DMS 273 (cell line): ENCODE measurements around the gene DENND1A.

Experiments used
- DNase-seq: peaks from one replicate; lab custom pipeline; 2025; ENCODE audit not compliant: unreplicated experiment; lab: John Stamatoyannopoulos, UW

DENND1A gene

GRCh38 chr9:123514766-123515165 is 415.2 kb downstream of the DENND1A start:
- DNase-seq = no peak

- no peak for DNase-seq
Observed at GRCh38 chr9:123513554-123513953, 416.4 kb downstream of the DENND1A start.

DNA sequence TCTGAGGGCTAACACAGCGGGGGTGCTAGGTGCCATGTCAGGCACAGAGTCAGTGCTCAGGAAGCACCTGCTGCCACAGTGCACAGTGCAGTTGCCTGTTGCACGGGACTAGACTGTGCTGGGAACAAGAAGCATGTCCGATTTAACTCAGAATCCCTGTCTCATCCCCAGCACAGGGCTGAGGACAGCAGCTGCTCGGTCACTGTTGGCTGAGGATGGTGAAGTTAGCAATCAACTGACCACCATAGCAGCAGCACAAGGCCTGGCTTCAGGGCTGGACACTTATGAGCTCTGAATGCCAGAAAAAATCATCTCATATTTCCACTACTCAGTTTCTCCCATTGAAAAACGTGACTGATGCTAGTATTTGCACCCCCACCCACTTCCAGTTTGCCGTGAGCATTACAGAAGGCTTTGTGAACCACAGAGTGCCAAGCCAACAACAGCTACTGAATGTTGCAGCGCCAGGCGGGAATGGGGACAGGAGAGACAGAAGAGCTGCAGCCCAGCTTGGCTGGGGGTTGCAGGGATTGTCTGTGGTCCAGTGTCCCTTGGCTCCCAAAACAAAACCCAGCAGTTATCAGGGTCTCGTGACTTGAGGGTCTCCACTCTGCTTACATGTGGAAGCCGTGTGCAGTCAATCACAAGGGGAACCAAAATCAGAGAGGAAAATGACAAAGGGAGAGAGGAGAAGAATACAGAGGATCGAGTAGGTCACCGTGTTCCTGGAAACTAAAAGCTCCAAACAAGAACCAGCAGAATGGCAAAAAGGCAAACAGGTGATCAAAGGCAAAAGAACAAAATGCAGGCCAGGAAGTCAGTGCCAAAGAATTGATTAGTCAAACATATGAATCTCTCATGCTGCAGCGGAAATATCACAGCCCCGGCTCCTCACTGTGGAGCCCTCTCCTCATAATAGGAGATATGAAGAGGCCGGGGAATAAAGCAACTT is 418.3 kb downstream of the DENND1A start:
- no peak for DNase-seq

DNA sequence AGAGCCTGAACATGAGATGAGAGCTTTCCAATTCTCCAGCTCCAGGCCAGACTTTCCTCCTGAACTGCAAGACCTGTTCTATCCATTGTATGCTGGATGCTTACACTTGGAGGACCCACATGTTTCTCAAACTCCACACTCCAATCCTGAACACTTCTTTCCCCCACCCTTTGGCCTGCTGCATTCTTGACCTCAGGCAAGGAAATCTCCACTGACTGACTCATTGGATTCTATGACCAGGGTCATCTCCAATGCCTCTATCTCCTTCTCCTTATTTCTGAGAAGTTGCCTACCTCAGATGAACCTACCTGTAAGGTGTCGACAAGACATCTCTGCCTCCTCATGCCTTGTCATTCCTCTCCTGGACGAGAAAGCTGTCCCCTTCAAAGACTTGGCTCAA is 420.3 kb downstream of the DENND1A start:
- DNase-seq = no peak

DNA sequence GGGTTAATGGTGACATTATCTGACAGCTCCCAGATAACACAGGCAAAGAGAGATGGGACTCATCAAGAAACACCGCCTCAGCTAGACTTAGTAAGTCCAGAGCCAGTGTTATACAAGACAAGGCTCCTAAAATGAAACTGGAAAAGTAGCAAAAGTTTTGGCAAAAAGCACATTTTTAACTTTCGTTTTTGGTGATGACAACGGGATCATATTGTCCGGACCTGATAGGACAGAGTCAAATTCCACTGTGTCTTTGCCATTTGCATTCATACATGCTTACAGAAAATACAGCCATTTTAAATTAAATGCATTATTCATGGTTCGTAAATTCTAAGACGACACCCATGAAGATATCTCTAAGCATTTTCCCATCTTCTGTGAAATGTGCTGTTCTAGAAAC is 421.9 kb downstream of the DENND1A start:
- no peak for DNase-seq

GRCh38 chr9:123505496-123505895 is 424.4 kb downstream of the DENND1A start:
- no peak for DNase-seq

DNA sequence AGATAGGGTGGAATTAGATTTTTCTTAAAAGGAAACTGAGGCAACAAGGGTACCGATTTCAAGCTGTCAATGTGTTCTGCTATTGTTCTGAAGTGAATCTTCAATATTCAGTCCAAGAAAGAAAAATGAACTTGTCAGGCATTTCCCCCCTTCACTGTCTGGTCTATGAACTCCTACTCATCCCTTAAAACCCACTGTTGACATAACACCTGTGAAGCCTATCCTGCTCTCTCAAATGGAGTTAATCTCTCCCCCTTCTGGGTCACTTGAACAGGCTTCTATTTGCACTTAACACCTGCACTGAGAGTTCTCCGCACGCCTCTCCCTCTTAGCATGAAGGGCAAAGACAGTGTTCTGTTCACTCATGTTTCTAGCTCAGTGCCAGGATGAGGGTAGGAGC is 429.6 kb downstream of the DENND1A start:
- no peak for DNase-seq

DNA sequence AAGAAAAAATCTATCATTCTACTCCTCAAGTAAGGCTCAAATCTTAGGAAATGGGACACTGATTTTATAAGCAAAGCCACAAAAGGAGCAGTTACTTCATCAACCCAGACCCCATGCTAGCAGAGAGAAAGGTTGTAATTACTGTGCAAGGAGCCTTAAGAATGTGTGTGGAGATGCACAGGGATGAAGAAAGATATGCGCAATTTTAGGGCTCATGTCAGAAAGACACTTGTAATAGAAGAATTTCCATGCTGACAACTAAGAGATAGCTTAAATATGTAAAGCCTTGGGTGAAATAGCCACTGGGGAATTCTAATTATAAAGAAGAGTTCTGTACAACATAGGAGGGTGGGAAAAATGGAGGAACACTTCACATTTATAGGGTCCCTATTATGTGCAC is 432.1 kb downstream of the DENND1A start:
- DNase-seq = no peak

DNA sequence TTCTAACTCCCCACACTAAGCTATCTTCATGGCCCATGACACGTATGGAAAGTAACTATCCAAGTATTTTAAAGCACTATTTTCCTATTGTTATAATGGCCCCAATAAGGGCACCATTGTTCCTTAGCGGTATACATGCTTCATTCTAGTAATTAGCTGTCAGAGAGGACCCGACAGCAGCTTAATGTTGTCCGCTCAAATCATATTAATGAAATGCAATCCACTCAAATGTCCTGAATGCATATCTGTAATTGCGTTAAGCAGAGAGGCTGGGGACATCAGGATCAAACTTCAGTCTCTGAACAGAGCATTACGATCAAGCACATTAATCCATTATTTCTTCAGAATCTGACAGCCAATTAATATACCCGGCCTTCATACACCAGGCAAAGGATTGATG is 434.2 kb downstream of the DENND1A start:
- no peak for DNase-seq

- DNase-seq = no peak
Observed at GRCh38 chr9:123493627-123494026, 436.3 kb downstream of the DENND1A start.

DNA sequence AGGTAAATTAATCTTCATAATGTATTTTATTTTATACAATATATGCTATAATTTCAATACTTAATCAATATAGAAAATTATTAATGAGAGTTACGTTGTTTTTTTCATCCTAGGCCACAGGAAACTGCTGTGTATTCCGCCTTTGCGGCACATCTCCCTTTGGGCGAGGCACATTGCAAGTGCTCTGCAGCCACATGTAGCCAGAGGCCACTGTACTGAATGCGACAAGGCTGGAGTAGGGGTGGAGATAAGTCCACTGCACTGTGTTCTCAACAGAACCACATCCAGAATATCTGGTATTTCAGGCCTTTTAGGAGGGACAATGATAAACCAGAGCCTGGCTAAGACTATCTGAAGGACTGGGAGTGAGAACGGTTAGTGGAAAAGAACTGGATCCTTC is 439.2 kb downstream of the DENND1A start:
- DNase-seq = no peak

- no peak for DNase-seq
Observed at GRCh38 chr9:123488722-123489321, 441.1 kb downstream of the DENND1A start.

DNA sequence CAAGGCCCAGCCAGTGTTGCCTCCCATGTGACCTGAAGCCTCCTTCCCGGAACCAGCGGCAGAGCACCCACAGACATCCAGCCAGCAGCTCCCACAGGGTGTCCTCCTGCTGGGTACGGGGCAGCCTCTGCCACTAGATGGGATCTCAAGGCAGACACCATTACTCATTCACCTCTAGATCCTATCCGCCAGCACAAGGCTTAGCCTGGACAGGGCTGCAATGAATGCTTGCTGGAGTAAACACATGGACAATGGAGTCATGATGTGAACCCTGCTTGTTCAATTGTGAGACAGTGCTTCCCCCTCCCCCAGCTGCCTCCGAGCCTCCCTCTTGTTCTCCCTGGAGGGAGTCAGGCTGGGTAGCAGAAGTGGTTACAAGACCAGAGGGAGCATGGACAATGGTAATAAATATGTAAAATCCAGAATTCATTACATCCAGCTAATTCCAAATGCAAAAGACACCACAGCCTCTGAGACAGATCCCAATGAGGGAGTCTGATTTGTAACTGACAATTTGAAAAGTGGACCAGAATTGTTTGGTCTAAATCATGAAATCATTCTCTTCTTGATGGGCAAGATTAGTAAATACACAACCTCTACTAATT is 441.9 kb downstream of the DENND1A start:
- no peak for DNase-seq

- no peak for DNase-seq
Observed at GRCh38 chr9:123486431-123486830, 443.5 kb downstream of the DENND1A start.

DNA sequence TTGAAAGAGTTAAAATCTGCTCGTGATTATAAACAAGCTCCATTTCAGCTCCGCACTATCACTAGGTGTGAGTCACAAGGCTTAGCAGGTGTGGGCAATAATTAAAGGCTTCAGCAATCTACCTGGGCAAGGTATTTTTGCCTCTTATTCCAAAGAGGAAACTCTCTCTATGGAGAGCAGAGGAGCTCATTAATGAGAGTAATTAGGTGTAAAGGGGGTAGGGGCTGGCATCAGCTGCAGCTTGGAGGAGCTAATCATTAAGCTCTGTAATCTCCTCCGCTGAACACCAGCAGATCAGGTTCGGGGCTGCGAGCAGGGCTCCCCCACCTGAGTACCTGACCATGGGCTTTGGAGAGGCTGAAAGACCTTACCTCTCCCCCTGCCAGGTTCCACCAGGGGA is 444.7 kb downstream of the DENND1A start:
- no peak for DNase-seq

- no peak for DNase-seq
Observed at GRCh38 chr9:123484130-123484529, 445.8 kb downstream of the DENND1A start.

- no peak for DNase-seq
Observed at GRCh38 chr9:123483191-123483803, 446.6 kb downstream of the DENND1A start.

DNA sequence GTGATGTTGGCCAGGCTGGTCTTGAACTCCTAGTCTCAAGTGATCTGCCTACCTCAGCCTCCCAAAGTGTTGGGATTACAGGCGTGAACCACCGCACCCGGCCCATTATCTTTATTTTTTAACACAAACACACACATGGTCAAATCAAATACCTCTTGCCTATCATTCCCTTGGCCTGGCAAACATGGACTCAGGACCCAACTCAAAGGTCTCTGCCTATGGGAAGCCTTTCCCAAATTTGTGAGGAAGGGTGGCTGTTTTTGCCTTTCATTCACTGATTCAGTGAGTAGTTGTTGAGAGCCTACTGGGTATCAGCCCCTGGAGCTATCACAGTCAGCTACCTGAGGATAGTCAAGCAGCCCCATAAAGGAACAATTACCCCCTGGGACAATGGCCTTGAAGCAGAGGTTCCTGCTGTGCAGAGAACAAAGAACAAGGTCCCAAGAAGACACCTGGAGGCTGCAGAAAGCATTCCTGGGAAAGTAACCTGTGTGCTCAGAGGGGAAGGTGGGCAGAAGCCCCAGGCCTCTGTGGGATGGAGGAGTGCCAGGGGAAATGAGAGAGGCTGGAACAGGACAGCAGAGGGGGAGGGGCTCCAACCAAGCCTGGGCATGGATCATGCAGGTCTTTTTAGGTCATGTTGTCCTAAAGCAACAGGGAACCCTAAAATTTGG is 447.5 kb downstream of the DENND1A start:
- no peak for DNase-seq

GRCh38 chr9:123481209-123481865 is 448.6 kb downstream of the DENND1A start:
- DNase-seq = no peak

DNA sequence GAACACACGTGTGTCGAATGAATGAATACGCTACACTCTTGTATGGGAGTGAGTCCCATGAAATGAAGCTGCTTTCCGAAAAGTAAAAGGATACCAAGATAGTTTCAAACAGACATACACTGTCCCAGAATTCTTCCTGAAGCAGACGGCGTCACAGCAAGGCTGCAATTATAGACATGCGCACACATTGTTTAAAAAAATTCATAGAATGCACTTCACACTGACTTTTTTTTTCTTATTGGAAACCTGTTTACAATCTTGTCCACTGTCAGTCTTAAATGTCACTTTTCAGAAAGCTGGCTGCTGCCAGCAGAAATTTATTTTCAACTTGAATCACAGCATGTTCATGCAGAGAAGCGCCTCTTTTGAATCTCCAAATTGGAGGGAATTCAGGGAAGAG is 449.1 kb downstream of the DENND1A start:
- DNase-seq = no peak

DNA sequence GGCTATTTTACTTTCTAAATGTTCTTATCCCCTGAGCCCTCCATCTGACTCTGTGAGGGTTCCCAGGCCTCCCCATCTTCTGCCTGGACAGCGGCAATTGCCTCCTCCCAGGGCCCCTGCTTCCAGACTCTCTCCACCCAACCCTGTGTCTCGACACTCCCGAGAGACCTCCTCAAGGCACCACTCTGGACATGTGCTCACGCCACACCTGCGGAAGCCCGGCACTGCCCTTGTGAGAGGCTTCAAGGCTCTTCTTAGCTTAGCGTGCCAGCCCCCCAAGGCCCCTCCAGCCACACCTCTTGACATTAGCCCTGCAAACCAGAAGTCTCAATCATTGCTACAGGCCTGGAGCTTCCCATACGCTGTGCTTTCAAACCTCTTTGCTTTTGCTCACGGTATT is 449.8 kb downstream of the DENND1A start:
- no peak for DNase-seq
